Bronchial epithelial cell (primary cell): Measurements from ENCODE around the gene TNFRSF4. TPM values are rescaled to one million over a fixed set of nuclear protein-coding genes. Genes with fewer than 3 reads are reported as not detected.
"Not testable (repeated sequence)": the region's sequence is repeated elsewhere in the genome, so short reads cannot be mapped to it uniquely, and the experiment has no call there.

Experiments used
- DNase-seq: peaks from one replicate; pipeline ENCODE4 v3.0.0-alpha.2; 2010; ENCODE audit warnings: low read depth
- FAIRE-seq: peaks from 2 replicates; lab custom pipeline; 2011; peaks lifted over from hg19 to GRCh38; lab: Jason Lieb, UNC
- H3K27me3 ChIP-seq: 2 replicates; pipeline ENCODE4 v1.5.1; 2011; ENCODE audit warnings: low read length; ENCODE audit not compliant: control insufficient read depth, insufficient read depth
- H3K36me3 ChIP-seq: 2 replicates; pipeline ENCODE4 v1.5.1; 2011; ENCODE audit warnings: low read length; ENCODE audit not compliant: control insufficient read depth, insufficient read depth
- H3K4me3 ChIP-seq: 2 replicates; pipeline ENCODE4 v1.5.1; 2011; ENCODE audit warnings: mild to moderate bottlenecking, low read depth, low read length, control low read depth
- total RNA-seq: library from RNA; depleted of rRNA; stranded (reverse); fragments of >200 nt; gene quantifications from 2 replicates; pipeline ENCODE4 v1.2.1, GENCODE V29; 2014
- TF ChIP-seq, protein P1 (sequence below): IDR thresholded peaks from 2 replicates; pipeline ENCODE4 v1.5.1; 2011; ENCODE audit warnings: mild to moderate bottlenecking, moderate library complexity, low read length, control low read depth, inconsistent platforms; ENCODE audit not compliant: insufficient read depth, severe bottlenecking

TNFRSF4 gene
- total RNA-seq, 1 donor from 2014 or later, result not detected

DNA sequence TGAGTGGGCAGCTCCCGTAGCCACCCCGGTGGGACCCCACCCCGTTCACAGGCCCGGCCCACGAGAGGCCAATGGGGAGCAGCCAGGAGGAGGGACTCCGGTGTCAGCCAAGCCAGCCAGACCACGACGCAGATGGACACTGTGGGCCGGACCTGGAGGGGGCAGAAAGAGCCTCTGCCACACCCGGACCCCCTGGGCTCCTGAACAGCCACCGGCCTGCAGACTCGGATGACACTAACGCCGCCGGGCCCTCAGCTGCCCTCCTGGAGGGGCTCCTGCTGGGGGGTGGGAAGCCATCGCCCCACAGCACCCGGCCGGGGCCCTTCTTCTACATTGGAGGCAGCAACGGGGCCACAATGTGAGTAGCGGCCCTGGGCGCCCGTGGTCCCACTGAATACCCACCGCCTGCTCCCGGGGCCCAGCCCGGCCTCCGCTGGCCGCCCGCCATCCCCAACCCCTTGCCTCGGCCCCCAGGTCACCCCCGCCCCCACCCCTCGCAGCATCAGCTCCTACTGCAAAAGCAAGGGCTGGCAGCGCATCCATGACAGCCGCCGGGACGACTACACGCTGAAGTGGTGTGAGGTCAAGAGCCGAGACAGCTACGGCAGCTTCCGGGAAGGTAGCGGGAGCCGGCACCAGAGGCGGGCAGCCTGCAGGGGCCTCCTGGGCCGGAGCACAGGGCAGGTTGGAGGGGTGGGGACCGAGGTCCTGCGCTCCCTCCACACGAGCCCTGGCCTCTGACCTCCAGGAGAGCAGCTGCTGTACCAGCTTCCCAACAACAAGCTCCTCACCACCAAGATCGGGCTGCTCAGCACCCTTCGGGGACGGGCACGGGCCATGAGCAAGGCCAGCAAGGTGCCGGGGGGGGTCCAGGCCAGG, 33.7 kb downstream of the TNFRSF4 start:
- FAIRE-seq (no peak), DNase-seq (no peak)
- no peak overlapping the region for H3K4me3 ChIP-seq
- H3K36me3 ChIP-seq, result no peaks in the 10 kb centered on the region
- TF ChIP-seq, protein P1, sequence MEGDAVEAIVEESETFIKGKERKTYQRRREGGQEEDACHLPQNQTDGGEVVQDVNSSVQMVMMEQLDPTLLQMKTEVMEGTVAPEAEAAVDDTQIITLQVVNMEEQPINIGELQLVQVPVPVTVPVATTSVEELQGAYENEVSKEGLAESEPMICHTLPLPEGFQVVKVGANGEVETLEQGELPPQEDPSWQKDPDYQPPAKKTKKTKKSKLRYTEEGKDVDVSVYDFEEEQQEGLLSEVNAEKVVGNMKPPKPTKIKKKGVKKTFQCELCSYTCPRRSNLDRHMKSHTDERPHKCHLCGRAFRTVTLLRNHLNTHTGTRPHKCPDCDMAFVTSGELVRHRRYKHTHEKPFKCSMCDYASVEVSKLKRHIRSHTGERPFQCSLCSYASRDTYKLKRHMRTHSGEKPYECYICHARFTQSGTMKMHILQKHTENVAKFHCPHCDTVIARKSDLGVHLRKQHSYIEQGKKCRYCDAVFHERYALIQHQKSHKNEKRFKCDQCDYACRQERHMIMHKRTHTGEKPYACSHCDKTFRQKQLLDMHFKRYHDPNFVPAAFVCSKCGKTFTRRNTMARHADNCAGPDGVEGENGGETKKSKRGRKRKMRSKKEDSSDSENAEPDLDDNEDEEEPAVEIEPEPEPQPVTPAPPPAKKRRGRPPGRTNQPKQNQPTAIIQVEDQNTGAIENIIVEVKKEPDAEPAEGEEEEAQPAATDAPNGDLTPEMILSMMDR, result no peak
- no peaks in the 10 kb centered on the region for H3K27me3 ChIP-seq

DNA sequence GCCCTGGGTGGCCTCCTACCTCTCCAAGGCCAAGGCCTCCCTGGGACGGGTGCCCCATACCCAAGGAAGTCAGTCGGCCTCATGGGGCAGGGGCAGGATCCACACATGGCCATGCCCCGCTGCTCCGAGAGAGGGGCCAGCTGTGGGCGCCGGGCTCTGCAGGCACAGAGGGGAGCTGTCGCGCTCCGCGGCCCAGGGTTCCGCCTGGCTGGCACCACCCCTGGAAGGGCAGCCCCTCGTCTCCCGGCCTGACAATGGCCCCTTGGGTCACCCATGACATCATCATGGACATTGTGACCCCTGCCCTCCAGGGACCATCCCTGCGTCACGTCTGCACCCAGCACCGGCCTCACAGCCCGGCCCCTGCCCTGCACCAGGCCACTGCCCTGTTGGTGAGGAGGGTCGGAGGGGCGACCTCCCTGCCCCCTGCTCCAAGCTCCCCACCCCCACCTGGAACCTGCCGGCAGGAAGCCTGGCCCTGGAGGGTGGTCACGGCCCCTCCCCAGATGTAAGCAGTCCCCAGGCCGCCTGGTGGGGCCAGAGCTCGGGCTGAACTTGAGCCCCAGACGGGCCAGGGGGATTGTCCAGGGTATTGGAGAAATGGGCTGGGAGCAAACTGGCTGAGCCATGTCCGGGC, 34.5 kb downstream of the TNFRSF4 start:
- FAIRE-seq (no peak), DNase-seq (no peak)
- H3K36me3 ChIP-seq, result no peaks in the 10 kb centered on the region
- TF ChIP-seq, protein P1, result no peak
- no peak overlapping the region for H3K4me3 ChIP-seq
- H3K27me3 ChIP-seq, result no peaks in the 10 kb centered on the region

DNA sequence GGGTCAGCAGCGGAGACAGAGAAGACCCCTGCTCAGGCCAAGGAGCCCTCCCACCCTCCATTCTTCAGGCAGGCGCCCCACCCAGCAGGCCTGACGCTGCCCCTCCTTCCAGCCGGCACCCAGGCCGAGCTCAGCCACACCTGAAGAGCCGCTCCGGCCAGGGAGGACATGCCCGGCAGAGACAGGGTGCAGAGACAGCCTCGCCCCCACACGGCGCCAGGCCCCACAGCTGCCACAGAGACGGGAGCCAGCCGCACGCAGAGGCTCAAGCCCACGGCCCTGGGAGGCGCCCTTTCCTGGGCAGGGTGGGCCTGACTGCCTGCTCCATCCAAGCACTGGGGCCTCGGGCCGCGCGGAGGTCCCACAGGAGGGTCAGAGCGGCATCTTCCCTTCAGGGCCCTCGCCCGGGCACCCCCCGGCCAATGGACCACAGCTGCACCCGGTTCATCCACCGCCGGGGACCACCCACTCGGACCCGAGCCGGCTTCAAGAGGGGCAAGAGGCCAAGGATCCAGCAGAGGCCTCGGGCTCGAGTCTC, 35.1 kb downstream of the TNFRSF4 start:
- H3K27me3 ChIP-seq, result peaks cover 2% of the 10 kb centered on the region
- DNase-seq (no peak), FAIRE-seq (no peak)
- TF ChIP-seq, protein P1, result no peak
- no peaks in the 10 kb centered on the region for H3K36me3 ChIP-seq
- H3K4me3 ChIP-seq, result no peak overlapping the region

DNA sequence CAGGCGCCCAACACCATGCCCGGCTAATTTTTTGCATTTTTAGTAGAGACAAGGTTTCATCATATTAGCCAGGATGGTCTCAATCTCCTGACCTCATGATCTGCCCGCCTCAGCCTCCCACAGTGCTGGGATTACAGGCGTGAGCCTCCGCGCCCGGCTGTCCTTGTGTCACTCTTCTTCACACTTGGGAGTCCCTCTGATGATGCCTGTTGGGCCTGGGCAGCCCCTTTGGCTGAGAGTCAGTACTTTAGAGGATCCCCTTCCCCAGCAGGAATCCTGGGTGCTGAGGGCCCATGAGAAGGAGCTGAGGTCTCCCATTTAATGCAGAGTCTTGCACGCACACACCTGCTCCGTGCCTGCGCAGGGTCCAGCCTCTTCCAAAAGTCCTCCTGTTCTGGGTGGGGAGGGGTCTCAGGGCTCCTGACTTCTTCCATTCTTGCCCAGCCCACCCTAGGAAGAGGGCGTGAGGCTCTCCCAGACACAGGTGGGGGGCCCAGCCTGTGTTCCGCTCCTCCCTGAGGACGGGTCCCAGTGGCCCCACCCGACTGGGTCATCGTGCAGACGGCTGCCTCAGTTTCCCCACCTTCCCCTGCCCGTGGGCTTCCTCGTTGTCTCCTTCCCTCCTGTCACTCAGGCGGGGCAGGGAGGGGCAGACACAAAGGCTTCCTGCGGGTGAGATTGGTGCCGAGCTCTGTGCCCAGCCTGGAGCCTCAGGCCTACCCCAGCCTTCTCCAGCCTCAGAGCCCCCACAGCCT, 36.3 kb downstream of the TNFRSF4 start:
- DNase-seq (no peak), FAIRE-seq (no peak)
- no peak overlapping the region for H3K4me3 ChIP-seq
- no peaks in the 10 kb centered on the region for H3K36me3 ChIP-seq
- TF ChIP-seq, protein P1, result no peak
- peaks cover 5% of the 10 kb centered on the region for H3K27me3 ChIP-seq

DNA sequence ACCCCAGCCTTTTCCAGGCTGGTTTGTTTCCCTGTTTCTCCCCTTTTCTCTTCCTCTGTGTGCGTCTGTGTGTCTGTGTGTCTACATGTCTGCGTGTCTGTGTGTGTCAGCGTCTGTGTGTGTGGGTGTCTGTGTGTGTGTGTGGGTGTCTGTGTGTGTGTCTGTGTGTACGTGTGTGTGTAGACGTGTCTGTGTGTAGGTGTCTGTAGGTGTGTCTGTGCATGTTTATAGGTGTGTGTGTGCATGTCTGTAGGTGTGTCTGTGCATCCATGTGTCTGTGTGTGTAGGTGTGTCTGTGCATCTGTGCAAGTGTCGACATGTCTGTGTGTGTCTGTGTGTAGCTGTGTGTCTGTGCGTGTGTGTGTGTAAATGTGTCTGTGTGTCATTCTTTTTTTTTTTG, 37.0 kb downstream of the TNFRSF4 start:
- no peaks in the 10 kb centered on the region for H3K36me3 ChIP-seq
- FAIRE-seq (peak; percentile 88), DNase-seq (no peak)
- H3K27me3 ChIP-seq, result peaks cover 5% of the 10 kb centered on the region
- TF ChIP-seq, protein P1, result no peak
- no peak overlapping the region for H3K4me3 ChIP-seq

DNA sequence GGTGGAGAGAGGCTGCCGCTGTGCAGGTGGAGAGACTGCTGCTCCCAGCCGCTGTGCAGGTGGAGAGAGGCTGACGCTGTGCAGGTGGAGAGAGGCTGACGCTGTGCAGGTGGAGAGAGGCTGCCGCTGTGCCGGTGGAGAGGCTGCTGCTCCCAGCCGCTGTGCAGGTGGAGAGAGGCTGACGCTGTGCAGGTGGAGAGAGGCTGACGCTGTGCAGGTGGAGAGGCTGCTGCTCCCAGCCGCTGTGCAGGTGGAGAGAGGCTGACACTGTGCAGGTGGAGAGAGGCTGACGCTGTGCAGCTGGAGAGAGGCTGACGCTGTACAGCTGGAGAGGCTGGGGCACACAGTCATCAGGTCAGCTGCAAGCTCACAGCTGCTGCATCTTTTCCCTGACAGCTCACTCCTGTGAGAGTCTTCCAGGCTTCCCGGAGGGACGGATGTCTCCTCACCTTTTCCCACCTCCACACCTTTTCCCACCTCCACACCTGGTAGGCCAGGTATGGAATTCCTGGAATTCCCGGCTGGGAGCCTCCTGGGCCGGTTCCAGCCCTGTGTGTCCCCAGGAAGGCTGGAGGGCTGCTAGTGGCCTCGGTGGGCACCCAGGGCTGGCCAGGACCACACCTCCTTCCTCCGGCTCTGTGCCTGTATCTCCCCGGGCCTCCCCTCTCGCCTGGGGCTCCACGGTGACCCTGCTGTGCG, 37.7 kb downstream of the TNFRSF4 start:
- not testable (repeated sequence) for H3K27me3 ChIP-seq, H3K36me3 ChIP-seq, H3K4me3 ChIP-seq, DNase-seq
- peak; percentile 75 for FAIRE-seq
